GM12874 (cell line): ENCODE data around the gene PTBP2.

ENCODE experiments used
- CTCF ChIP-seq: IDR thresholded peaks from 2 replicates; pipeline ENCODE4 v1.5.1; 2011; ENCODE audit warnings: low read depth, mild to moderate bottlenecking, control low read depth, low read length, moderate library complexity; ENCODE audit not compliant: insufficient read depth

Gene PTBP2

GRCh38 chr1:96825950-96826576 lies 104.5 kb downstream of the PTBP2 start:
- TF ChIP-seq CTCF = no peak

- TF ChIP-seq CTCF = no peak
Measured at GRCh38 chr1:96833376-96833775, 111.8 kb downstream of the PTBP2 start.

GRCh38 chr1:96834986-96835385 lies 113.4 kb downstream of the PTBP2 start:
- TF ChIP-seq CTCF = no peak

DNA sequence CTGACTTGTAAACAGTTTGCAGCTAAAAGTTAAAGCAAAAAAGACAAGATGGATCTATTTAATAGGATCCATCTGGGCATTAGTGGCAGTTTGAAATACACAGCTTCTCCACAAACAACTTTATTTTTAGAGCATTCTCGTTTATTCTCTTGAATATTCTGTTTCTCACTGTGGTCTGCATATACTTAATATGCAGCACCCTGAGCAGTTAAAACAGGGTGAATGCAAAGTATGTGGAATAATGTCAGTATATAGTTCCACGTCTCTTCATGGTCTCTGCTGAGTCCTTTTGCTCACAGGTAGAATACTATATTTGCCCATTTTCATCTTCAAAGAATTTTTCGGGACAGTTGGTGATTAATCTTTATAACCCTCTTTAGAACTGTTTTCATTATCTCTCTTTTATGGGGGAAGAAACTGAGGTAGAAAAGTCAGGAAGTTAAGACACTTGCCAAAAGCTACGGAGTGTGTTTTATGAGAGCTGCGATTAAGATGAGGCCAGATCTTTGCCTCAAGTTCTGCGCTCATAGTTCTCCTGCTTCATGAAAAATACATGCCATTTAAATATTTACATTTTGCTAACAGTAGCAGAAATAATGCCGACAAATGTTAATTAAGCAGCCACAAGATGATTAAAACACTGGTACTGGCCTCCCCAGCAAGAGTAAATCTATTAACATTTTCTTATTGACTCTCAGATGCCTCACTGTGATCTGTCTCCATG lies 115.6 kb downstream of the PTBP2 start:
- TF ChIP-seq CTCF = no peak

GRCh38 chr1:96837781-96838216 lies 116.2 kb downstream of the PTBP2 start:
- TF ChIP-seq CTCF = no peak

DNA sequence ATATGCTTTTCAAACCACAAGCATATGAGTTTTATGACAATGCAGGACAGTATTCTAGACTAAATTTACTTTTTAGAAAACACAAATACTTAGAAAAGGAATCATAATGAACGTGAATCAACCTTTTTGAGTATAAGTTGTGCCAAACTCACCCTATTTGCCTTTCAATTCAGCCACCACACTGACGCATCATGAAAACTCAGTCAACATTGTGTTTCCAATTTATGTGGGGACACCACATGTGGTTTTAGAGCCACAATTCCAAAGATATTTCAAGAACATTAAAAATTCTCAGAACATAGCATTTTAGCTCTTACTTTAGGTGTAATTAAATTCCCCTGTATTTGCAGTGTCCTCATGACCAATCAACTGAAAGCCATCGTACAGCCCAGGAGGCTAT lies 118.8 kb downstream of the PTBP2 start:
- TF ChIP-seq CTCF = no peak

DNA sequence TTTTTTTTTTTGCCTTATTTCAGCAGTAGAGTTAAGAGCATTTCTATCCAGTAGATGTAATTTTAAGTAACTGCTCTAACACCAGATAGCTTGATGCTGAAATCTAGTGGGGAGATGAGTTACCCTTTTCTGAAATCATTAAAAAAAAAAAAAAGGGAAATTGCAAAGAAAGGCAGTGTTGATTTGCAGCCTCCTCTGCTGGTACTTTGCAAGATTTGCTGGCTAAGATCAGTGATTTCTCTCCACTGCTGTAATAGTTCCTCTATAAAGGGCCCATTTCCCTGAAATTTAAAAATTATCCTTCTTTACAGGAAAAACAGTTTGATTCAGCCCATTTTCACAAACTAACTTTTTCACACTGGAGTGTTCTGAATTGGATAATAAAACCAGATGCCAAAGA lies 120.6 kb downstream of the PTBP2 start:
- no peak for TF ChIP-seq CTCF
